ENCODE data around the gene FGR.
A peak's percentile ranks its signal among the peaks of the same experiment; 100 is the strongest.

FGR gene

GRCh38 chr1:27569506-27570291, 65.3 kb downstream of the FGR start:
- H3K9ac ChIP-seq: no peak overlapping the region
- H3K27me3 ChIP-seq (ENCODE audit: insufficient read depth, low read depth): no peaks in the 10 kb centered on the region
- H2AFZ ChIP-seq (ENCODE audit: low read depth): no peak overlapping the region
- H4K20me1 ChIP-seq (ENCODE audit: insufficient read depth): no peaks in the 10 kb centered on the region
- no peak overlapping the region for H3K27ac ChIP-seq
- H3K36me3 ChIP-seq (ENCODE audit: insufficient read depth): no peaks in the 10 kb centered on the region
- no peak overlapping the region for H3K4me3 ChIP-seq (IDR thresholded peaks at IDR 0.05; ENCODE audit: insufficient read depth, low read depth, low read length)
- no peaks in the 10 kb centered on the region for H3K79me2 ChIP-seq (ENCODE audit: insufficient read depth, low read depth)
- no peak for TF ChIP-seq CTCF (conservative IDR thresholded peaks at IDR 0.05; ENCODE audit: low read depth, low read length)
- no peak overlapping the region for H3K4me2 ChIP-seq
- peaks cover 12% of the 10 kb centered on the region for H3K4me1 ChIP-seq (ENCODE audit: low read depth, poor library complexity, severe bottlenecking)

GRCh38 chr1:27569088-27569460, 65.9 kb downstream of the FGR start:
- Histone ChIP-seq H3K79me2 (ENCODE audit: insufficient read depth, low read depth) (no peaks in the 10 kb centered on the region), H3K4me1 (ENCODE audit: low read depth, poor library complexity, severe bottlenecking) (peaks cover 12% of the 10 kb centered on the region), H3K27ac (no peak overlapping the region), H3K4me3 (IDR thresholded peaks at IDR 0.05; ENCODE audit: insufficient read depth, low read depth, low read length) (no peak overlapping the region), H3K9ac (no peak overlapping the region), H3K27me3 (ENCODE audit: insufficient read depth, low read depth) (no peaks in the 10 kb centered on the region), H4K20me1 (ENCODE audit: insufficient read depth) (no peaks in the 10 kb centered on the region), H3K36me3 (ENCODE audit: insufficient read depth) (no peaks in the 10 kb centered on the region), H3K4me2 (peak overlapping the region; percentile 45), H2AFZ (ENCODE audit: low read depth) (no peak overlapping the region)
- TF ChIP-seq CTCF (conservative IDR thresholded peaks at IDR 0.05; ENCODE audit: low read depth, low read length): no peak

- no peaks in the 10 kb centered on the region for H3K36me3 ChIP-seq (ENCODE audit: insufficient read depth)
- no peak overlapping the region for H3K27ac ChIP-seq
- H3K4me1 ChIP-seq (ENCODE audit: low read depth, poor library complexity, severe bottlenecking): peaks cover 12% of the 10 kb centered on the region
- H3K79me2 ChIP-seq (ENCODE audit: insufficient read depth, low read depth): no peaks in the 10 kb centered on the region
- H3K9ac ChIP-seq: no peak overlapping the region
- TF ChIP-seq CTCF (conservative IDR thresholded peaks at IDR 0.05; ENCODE audit: low read depth, low read length): peak; percentile 69
- no peaks in the 10 kb centered on the region for H3K27me3 ChIP-seq (ENCODE audit: insufficient read depth, low read depth)
- no peak overlapping the region for H3K4me3 ChIP-seq (IDR thresholded peaks at IDR 0.05; ENCODE audit: insufficient read depth, low read depth, low read length)
- H2AFZ ChIP-seq (ENCODE audit: low read depth): peak overlapping the region; percentile 44; the same call in 1 of the 2 replicates
- H3K4me2 ChIP-seq: peak overlapping the region; percentile 45
- no peaks in the 10 kb centered on the region for H4K20me1 ChIP-seq (ENCODE audit: insufficient read depth)
Measured at GRCh38 chr1:27568300-27569087, 66.5 kb downstream of the FGR start.

GRCh38 chr1:27567971-27568299, 67.0 kb downstream of the FGR start:
- Histone ChIP-seq H4K20me1 (ENCODE audit: insufficient read depth) (no peaks in the 10 kb centered on the region), H3K27me3 (ENCODE audit: insufficient read depth, low read depth) (no peaks in the 10 kb centered on the region), H3K4me1 (ENCODE audit: low read depth, poor library complexity, severe bottlenecking) (peaks cover 12% of the 10 kb centered on the region), H3K36me3 (ENCODE audit: insufficient read depth) (no peaks in the 10 kb centered on the region), H3K27ac (no peak overlapping the region), H2AFZ (ENCODE audit: low read depth) (peak overlapping the region; percentile 37; the same call in 1 of the 2 replicates), H3K4me3 (IDR thresholded peaks at IDR 0.05; ENCODE audit: insufficient read depth, low read depth, low read length) (no peak overlapping the region), H3K9ac (no peak overlapping the region), H3K79me2 (ENCODE audit: insufficient read depth, low read depth) (no peaks in the 10 kb centered on the region), H3K4me2 (peak overlapping the region; percentile 41)
- TF ChIP-seq CTCF (conservative IDR thresholded peaks at IDR 0.05; ENCODE audit: low read depth, low read length): no peak
